Activated T-helper 9 cell treated with anti-CD3 and anti-CD28 coated beads, Interleukin-2, amount 50 U/mL, for 16 hours (primary cell): ENCODE data around the gene OR2W1.
A peak's percentile ranks its signal among the peaks of the same experiment; 100 is the strongest.

Experiments used
- DNase-seq: peaks from one replicate; pipeline ENCODE4 v3.0.0-alpha.2; 2020; ENCODE audit warnings: low read depth

Gene OR2W1, protein sequence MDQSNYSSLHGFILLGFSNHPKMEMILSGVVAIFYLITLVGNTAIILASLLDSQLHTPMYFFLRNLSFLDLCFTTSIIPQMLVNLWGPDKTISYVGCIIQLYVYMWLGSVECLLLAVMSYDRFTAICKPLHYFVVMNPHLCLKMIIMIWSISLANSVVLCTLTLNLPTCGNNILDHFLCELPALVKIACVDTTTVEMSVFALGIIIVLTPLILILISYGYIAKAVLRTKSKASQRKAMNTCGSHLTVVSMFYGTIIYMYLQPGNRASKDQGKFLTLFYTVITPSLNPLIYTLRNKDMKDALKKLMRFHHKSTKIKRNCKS

GRCh38 chr6:29045075-29045474 is at the start of gene OR2W1:
Gene OR2W1, minus strand, starts transcription at chr6:29045175. Its CDS starts 0 bp downstream, at chr6:29045175.
- DNase-seq: no peak

- no peak for DNase-seq
Measured at GRCh38 chr6:29092957-29093356, 48.0 kb upstream of the OR2W1 start.

- DNase-seq: no peak
Measured at GRCh38 chr6:29087213-29087612, 42.2 kb upstream of the OR2W1 start, which contains the start of gene OR2B3. Gene OR2B3, minus strand, starts transcription at chr6:29087313. Its CDS starts 65 bp downstream, at chr6:29087248.

- DNase-seq: no peak
Measured at GRCh38 chr6:29082457-29082856, 37.5 kb upstream of the OR2W1 start.

DNA sequence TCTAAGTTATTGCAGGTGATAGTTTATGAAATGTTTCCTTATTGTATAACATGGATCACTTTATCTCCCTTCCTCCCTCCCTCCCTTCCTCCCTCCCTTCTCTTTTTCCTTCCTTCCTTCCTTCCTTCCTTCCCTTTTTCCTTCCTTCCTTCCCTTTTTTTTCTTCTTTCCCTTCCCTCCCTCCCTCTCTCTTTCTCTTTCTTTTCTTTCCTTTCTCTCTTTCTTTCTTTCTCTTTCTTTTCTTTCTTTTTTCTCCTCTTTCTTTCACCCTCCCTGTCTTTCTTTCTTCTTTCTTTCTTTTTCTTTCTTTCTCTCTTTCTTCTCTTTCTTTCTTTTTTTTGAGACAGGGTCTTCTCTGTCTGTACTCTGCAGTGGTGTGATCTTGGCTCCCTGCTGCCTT is 36.3 kb upstream of the OR2W1 start:
- no peak for DNase-seq

GRCh38 chr6:29079203-29079602 is 34.2 kb upstream of the OR2W1 start:
- DNase-seq: no peak

DNA sequence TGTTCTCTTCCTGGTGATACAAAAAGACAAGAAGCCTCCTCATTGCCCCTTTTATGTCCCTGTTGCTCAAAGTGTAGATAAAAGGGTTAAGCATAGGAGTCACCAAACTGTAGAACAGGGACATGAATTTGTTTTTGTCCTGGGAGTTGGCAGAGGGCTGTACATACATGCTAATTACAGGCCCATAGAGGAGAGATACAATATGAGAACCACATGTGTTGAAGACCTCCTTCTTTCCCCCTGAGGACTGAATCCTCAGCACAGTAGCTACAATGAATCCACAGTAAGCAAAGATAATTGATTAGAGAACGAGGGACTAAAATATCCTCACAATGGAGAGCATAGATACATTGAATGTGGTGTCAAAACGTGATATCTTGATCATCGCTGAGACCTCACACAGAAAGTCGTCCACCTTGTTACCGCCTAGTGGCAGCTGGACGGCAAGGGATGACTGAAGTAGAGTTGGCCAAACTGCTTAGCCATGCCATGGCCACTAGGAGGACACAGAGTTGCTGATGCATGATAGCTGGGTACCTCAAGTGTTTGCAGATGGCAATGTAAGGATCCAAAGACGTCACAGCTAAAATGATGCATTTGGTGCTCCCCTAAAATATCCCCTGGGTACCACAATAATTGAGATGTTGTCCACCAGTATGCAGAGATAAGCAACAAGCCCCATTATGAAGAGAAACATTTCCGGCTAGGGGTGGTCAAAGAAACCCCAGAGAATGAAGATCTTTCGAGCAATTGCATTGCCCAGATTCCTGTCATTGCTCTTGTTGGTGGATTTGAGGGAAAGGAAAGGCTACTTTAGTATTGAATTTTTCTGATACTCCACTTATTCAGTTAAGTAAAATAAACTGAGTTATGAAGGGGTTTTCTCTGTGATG is 27.1 kb upstream of the OR2W1 start:
- no peak for DNase-seq

- no peak for DNase-seq
Measured at GRCh38 chr6:29051680-29052079, 6.7 kb upstream of the OR2W1 start.

GRCh38 chr6:29035951-29036350 is 9.0 kb downstream of the OR2W1 start:
- no peak for DNase-seq

DNA sequence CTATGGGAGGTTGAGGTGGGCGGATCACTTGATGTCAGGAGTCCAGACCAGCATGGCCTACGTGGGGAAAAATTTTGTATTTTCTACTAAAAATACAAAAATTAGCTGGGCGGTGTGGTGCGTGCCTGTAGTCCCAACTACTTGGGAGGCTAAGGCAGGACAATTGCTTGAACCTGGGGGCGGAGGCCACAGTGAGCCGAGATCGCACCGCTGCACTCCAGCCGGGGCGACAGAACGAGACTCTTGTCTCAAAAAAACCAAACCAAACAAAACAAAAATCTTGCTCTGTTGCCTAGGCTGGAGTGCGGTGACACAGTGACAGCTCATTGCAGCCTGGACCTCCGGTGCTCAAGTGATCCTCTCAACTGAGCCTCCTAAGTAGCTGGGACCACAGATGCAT is 16.2 kb downstream of the OR2W1 start:
- DNase-seq: no peak

DNA sequence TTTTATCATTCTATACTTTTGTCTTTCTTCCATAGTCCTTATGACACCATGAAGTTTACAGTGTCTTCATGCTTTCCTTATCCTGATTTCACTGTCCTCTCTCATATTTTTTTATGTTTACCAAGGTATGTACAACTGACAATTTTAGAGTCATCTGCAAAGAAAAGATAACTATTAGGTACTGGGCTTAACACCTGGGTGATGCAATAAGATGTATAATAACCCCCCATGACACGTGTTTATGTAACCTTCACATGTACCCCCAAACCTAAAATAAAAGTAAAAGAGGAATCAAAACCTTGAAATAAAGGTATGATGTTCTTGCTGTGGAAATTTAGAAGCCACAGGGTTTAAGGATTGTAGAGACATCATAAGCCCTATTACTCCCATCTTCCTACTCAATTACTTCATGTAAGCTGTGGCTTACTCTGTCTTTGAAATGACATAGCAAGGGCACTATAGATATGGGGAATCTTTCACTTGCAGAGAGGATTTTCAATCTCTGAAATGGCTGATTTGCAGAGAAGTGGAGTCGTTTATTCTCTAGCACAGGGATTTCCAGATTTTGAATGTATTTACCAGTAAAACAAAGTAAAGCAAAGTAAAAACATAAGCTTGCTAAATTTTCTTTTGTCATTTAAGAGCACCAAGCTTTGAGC is 18.9 kb downstream of the OR2W1 start:
- no peak for DNase-seq

DNA sequence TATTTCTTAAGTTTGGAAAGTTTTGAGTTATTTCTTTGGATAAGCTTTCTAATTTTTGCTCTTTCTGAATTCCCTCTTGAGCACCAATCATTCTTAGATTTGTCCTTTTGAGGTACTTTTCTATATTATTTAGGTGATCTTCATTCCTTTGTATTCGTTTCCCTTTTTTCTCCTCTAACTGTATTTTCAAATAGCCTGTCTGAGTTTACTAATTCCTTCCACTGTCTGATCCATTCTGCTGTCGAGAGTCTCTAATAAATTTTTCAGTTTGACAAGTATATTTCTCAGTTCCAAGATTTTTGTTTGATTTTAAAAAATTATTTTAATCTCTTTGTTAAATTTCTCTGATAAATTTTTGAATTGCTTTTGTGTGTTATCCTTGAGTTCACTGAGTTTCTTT is 23.5 kb downstream of the OR2W1 start:
- no peak for DNase-seq

DNA sequence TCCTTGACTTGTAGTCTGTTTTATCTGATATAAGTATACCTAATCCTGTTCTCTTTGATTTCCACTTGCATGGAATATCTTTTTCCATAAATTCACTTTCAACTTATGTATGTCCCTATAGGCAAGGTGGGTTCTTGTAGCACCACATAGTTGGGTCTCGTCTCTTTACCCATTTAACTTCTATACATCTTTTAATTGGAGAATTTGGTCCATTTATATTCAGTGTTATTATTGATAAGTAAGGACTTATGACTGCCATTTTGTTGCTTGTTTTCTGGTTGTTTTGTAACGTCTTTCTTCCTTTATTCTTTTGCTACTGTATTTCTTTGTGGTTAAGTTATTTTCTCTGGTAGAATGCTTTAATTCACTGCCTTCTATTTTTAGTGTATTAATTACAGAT is 25.3 kb downstream of the OR2W1 start:
- no peak for DNase-seq

GRCh38 chr6:29017428-29017802 is 27.6 kb downstream of the OR2W1 start:
- DNase-seq: no peak

GRCh38 chr6:29016559-29017427 is 28.2 kb downstream of the OR2W1 start:
- DNase-seq: peak; percentile 69

GRCh38 chr6:29014729-29015608 is 30.0 kb downstream of the OR2W1 start:
- DNase-seq: no peak

- DNase-seq: no peak
Measured at GRCh38 chr6:29011276-29011734, 33.7 kb downstream of the OR2W1 start.

- no peak for DNase-seq
Measured at GRCh38 chr6:29009358-29009757, 35.6 kb downstream of the OR2W1 start.

GRCh38 chr6:29008089-29008488 is 36.9 kb downstream of the OR2W1 start:
- no peak for DNase-seq

DNA sequence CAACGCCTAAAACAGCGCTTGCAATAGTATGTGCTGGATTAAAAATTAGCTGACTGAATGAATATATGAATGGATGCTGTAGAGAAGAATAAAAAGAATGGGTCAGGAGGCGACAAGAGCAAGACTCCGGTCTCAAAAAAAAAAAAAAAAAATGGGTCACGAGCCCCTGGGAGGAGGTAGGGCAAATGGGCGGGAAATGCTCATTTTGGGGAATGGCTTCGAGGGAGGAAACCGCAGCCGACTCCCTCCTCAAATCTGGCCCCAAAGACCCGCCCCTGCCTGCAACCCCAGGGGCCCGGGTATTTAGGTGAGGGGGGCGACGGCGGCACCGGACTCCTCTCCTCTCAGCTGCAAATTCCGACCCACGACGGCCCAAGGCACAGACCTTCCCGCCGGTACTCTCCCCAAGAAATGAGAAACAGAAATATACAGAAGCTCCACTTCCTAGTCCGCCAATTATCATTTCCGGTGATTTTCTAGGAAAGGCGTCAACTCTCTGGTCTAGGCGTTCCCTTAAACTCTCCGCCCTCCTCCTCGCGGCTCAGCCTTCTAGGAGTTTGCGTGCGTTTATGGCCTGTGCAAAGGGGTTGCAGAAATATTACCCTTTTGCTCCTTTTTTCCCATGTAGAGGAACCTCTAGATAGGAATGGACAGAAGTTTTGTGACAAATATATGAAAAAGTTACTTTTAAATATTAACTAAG is 39.6 kb downstream of the OR2W1 start, which contains the start of gene ZNF311:
Gene ZNF311, minus strand, starts transcription at position 133 of the 703 bp plus-strand sequence. CDS start 1,361 bp downstream, outside the sequence.
- no peak for DNase-seq
